ENCODE results near the gene SUN5. TPM values are rescaled to one million over a fixed set of nuclear protein-coding genes. Genes with fewer than 3 reads are reported as not detected.

The SUN5 gene
- total and polyA plus RNA-seq, 7 donors = not detected

DNA sequence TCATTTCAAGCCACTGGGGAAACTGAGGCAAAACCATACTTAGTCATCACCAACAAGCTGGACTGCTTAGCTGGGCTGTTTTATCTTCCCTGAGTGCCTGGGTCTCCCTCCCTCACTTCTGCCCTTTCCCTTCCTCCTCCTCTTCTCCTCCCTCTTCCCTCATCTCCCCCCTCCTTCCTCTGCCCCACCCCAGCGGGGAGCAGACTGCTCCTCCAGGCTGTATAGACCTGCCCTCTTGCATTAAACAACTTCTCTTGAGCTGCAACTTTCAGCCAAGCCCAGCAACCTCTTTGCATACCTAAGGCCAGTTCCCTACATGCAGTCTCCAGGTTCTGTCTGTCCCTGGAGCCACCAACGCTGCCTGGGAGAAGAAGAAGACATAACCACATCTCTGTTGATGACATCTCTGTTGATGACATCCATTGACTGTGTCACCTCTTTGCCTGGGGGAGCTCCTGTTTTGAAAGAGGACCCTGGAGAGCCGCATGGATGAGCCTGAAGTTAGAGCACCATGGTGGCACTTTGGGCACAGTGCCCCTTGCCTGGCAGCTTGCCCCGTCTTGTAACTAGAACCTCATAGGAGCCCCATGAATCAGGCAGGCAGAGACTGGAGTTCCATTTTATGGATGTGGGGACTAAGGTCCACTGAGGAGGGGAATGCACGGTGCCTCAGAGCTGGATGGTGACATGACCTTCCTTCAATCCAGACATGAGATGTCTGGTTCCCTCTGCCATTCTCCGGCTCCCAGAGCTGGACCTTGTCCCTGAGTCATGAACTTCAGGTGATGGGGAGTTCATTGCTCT, 19.4 kb upstream of the SUN5 start:
- no peak overlapping the region for H3K27ac ChIP-seq
- intact Hi-C loops (cut with DNase I) = loop anchor here (10.0 kb wide), 1 partner anchor 59 kb away; no protein-coding TSS in a partner anchor
- no peaks in the 10 kb centered on the region for H3K4me1 ChIP-seq
- TF ChIP-seq POLR2A (IDR thresholded peaks at IDR 0.05) (no peak), EP300 (IDR thresholded peaks at IDR 0.05) (no peak), POLR2AphosphoS5 (IDR thresholded peaks at IDR 0.05) (no peak)
- TF ChIP-seq, protein P1, sequence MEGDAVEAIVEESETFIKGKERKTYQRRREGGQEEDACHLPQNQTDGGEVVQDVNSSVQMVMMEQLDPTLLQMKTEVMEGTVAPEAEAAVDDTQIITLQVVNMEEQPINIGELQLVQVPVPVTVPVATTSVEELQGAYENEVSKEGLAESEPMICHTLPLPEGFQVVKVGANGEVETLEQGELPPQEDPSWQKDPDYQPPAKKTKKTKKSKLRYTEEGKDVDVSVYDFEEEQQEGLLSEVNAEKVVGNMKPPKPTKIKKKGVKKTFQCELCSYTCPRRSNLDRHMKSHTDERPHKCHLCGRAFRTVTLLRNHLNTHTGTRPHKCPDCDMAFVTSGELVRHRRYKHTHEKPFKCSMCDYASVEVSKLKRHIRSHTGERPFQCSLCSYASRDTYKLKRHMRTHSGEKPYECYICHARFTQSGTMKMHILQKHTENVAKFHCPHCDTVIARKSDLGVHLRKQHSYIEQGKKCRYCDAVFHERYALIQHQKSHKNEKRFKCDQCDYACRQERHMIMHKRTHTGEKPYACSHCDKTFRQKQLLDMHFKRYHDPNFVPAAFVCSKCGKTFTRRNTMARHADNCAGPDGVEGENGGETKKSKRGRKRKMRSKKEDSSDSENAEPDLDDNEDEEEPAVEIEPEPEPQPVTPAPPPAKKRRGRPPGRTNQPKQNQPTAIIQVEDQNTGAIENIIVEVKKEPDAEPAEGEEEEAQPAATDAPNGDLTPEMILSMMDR (IDR thresholded peaks at IDR 0.05) = no peak
- WGBS, 2 donors = 67 to 73% methylated on average over 6 of the region's 6 CpGs
- DNase-seq = no peak
- H3K9me3 ChIP-seq = no peaks in the 10 kb centered on the region
- no peak overlapping the region for H3K4me3 ChIP-seq
- no peaks in the 10 kb centered on the region for H3K36me3 ChIP-seq
- no peaks in the 10 kb centered on the region for H3K27me3 ChIP-seq

DNA sequence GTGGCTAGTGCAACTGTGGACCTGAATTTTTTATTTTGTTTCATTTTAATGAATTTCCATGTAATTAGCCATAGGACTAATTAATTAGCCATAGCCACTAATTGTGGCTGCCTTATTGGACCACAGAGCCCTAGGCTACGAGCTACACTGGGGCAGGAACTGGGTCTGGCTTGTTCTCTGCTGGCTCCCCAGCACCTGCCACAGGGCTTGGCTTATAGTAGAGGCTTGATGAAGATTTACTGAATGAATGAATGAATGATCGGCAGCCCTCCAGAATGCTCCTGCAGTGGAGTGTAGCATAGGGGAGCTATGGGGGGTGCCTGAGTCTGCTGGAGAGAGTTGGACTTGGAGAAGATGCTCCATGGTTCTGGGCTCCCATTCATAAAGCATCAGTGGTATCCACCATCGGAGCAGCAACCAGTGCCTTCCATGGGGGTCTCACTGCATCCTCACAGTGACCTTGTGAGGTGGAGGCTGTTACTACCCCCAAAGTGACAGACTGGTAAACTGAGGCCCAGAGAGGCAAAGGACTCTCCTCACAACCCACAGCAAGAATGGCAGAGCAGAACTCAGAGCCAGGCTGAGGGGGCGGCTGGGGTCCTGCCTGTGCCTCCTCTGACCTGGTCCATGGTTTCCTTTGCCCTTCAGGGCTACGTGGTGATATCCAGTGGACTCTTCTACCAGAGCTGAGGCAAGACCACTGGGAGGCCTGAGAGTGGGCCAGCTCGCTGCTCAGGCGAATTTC, 18.6 kb upstream of the SUN5 start:
- 60 to 82% methylated on average over 7 of the region's 7 CpGs for WGBS, 2 donors

GRCh38 chr20:33022289-33022688, 18.1 kb upstream of the SUN5 start:
- H3K9me3 ChIP-seq = no peaks in the 10 kb centered on the region
- H3K27me3 ChIP-seq = no peaks in the 10 kb centered on the region
- no peak overlapping the region for H3K27ac ChIP-seq
- 54 to 78% methylated on average over 4 of the region's 4 CpGs for WGBS, 2 donors
- TF ChIP-seq, protein P1 (IDR thresholded peaks at IDR 0.05) = no peak
- TF ChIP-seq POLR2A (IDR thresholded peaks at IDR 0.05) = no peak
- TF ChIP-seq POLR2AphosphoS5 (IDR thresholded peaks at IDR 0.05) = no peak
- no peak for TF ChIP-seq EP300 (IDR thresholded peaks at IDR 0.05)
- H3K36me3 ChIP-seq = no peaks in the 10 kb centered on the region
- no peaks in the 10 kb centered on the region for H3K4me1 ChIP-seq
- no peak overlapping the region for H3K4me3 ChIP-seq
- no peak for DNase-seq
- intact Hi-C loops (cut with DNase I) = loop anchor here (10.0 kb wide), 1 partner anchor 57 kb away; no protein-coding TSS in a partner anchor

More for the DNA sequence above, 18.6 kb upstream of the SUN5 start:
- intact Hi-C loops (cut with DNase I) = loop anchor here (10.0 kb wide), 1 partner anchor 58 kb away; no protein-coding TSS in a partner anchor
- Histone ChIP-seq H3K36me3 (no peaks in the 10 kb centered on the region), H3K9me3 (no peaks in the 10 kb centered on the region), H3K27me3 (no peaks in the 10 kb centered on the region), H3K4me3 (no peak overlapping the region), H3K4me1 (no peaks in the 10 kb centered on the region), H3K27ac (no peak overlapping the region)
- TF ChIP-seq POLR2AphosphoS5 (IDR thresholded peaks at IDR 0.05) (no peak), EP300 (IDR thresholded peaks at IDR 0.05) (no peak), POLR2A (IDR thresholded peaks at IDR 0.05) (no peak)
- TF ChIP-seq, protein P1 (IDR thresholded peaks at IDR 0.05) = no peak
- no peak for DNase-seq

- TF ChIP-seq EP300 (IDR thresholded peaks at IDR 0.05) (no peak), POLR2A (IDR thresholded peaks at IDR 0.05) (no peak), POLR2AphosphoS5 (IDR thresholded peaks at IDR 0.05) (no peak)
- TF ChIP-seq, protein P1 (IDR thresholded peaks at IDR 0.05) = no peak
- no peak overlapping the region for H3K4me3 ChIP-seq
- DNase-seq = no peak
- WGBS, 2 donors = 56 to 74% methylated on average over 3 of the region's 3 CpGs
- H3K36me3 ChIP-seq = no peaks in the 10 kb centered on the region
- H3K27ac ChIP-seq = no peak overlapping the region
- no peaks in the 10 kb centered on the region for H3K4me1 ChIP-seq
- H3K27me3 ChIP-seq = no peaks in the 10 kb centered on the region
- intact Hi-C loops (cut with DNase I) = loop anchor here (10.0 kb wide), 1 partner anchor 57 kb away; no protein-coding TSS in a partner anchor
- H3K9me3 ChIP-seq = no peaks in the 10 kb centered on the region
These were observed 17.6 kb upstream of the SUN5 start for GRCh38 chr20:33021879-33022278.

Data from sigmoid colon (tissue), 7 donors.